IPS-15b (cell line): Measurements from ENCODE around the gene HIF3A.
"Not testable (repeated sequence)": the region's sequence is repeated elsewhere in the genome, so short reads cannot be mapped to it uniquely, and the experiment has no call there.

Experiments used
- H3K27me3 ChIP-seq: one replicate; pipeline ENCODE4 v1.6.1; 2013; ENCODE audit warnings: low read length; ENCODE audit not compliant: control insufficient read depth, insufficient read depth
- H3K36me3 ChIP-seq: one replicate; pipeline ENCODE4 v1.6.1; 2013; ENCODE audit warnings: low read length; ENCODE audit not compliant: control insufficient read depth, insufficient read depth
- H3K4me1 ChIP-seq: one replicate; pipeline ENCODE4 v1.6.1; 2013; ENCODE audit warnings: mild to moderate bottlenecking, low read length; ENCODE audit not compliant: control insufficient read depth, insufficient read depth
- H3K4me3 ChIP-seq: one replicate; pipeline ENCODE4 v1.5.1; 2013; ENCODE audit warnings: low read depth, low read length
- H3K9ac ChIP-seq: one replicate; pipeline ENCODE4 v1.6.1; 2013; ENCODE audit warnings: low read depth, mild to moderate bottlenecking, low read length
- H3K9me3 ChIP-seq: one replicate; pipeline ENCODE4 v1.6.1; 2013; ENCODE audit warnings: mild to moderate bottlenecking, low read length; ENCODE audit not compliant: control insufficient read depth, insufficient read depth

The HIF3A gene

GRCh38 chr19:46369817-46370216 is 73.0 kb downstream of the HIF3A start:
- H3K27me3 ChIP-seq, result no peaks in the 10 kb centered on the region
- no peak overlapping the region for H3K4me3 ChIP-seq
- peaks cover 20% of the 10 kb centered on the region for H3K4me1 ChIP-seq
- no peak overlapping the region for H3K9ac ChIP-seq
- H3K9me3 ChIP-seq, result no peaks in the 10 kb centered on the region
- peaks cover 5% of the 10 kb centered on the region for H3K36me3 ChIP-seq

DNA sequence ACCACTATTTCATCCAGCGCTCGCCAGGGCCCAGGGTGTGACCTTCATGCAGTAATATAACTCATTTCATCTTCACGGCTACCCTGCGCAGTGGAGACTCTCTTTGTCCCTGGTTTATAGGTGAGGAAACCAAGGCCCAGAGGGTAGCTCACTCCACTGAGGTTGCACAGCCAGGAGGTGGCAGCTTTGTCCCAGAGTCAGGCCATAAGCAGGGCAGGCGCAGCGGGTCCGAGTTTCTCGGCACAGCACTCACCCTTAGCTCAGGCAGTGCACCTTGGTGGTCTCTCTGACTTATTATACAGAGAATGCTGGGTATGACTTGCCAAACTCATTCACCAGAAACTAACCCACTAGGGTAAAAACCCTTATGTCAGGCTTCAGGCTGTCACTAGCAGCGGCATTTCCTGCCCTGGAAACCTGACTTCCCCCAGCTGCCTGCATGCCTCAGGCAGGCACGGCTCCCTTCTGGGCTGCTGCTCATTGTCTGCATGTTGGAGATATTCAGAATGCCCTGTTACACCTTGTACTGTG is 74.6 kb downstream of the HIF3A start:
- Histone ChIP-seq H3K4me3 (no peak overlapping the region), H3K36me3 (peaks cover 15% of the 10 kb centered on the region), H3K9me3 (no peaks in the 10 kb centered on the region), H3K9ac (no peak overlapping the region), H3K27me3 (no peaks in the 10 kb centered on the region), H3K4me1 (peaks cover 20% of the 10 kb centered on the region)

DNA sequence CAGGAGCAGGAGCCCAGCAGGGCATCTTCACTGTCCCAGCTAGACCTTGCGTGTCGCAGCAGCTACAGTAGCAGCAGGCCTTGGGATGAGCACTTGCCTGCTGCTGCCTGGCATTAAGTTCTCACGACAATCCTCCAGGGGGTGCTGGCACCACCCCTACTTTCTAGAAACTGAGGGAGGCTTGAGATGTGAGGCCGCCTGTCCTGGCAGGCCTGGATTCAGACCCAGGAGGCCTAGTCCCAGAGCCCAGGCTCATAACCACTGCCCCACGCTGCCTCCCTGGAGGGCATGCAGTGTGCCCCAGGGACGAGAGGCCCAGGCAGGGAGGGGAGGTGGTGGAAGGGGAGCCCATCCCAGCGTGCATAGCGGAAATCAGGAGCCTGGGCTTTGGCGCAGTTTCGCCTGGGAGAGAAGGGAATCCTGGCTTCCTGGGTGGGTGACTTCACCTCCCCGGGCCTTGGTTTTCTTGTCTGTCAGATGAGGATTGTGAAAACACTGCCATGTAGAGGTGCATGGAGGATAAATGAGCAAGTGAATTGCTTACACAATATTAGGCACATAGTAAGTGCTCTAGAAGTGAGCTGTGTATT is 76.2 kb downstream of the HIF3A start:
- Histone ChIP-seq H3K4me1 (peaks cover 20% of the 10 kb centered on the region), H3K9ac (no peak overlapping the region), H3K9me3 (no peaks in the 10 kb centered on the region), H3K4me3 (peak overlapping the region; percentile 22), H3K27me3 (no peaks in the 10 kb centered on the region), H3K36me3 (peaks cover 30% of the 10 kb centered on the region)

DNA sequence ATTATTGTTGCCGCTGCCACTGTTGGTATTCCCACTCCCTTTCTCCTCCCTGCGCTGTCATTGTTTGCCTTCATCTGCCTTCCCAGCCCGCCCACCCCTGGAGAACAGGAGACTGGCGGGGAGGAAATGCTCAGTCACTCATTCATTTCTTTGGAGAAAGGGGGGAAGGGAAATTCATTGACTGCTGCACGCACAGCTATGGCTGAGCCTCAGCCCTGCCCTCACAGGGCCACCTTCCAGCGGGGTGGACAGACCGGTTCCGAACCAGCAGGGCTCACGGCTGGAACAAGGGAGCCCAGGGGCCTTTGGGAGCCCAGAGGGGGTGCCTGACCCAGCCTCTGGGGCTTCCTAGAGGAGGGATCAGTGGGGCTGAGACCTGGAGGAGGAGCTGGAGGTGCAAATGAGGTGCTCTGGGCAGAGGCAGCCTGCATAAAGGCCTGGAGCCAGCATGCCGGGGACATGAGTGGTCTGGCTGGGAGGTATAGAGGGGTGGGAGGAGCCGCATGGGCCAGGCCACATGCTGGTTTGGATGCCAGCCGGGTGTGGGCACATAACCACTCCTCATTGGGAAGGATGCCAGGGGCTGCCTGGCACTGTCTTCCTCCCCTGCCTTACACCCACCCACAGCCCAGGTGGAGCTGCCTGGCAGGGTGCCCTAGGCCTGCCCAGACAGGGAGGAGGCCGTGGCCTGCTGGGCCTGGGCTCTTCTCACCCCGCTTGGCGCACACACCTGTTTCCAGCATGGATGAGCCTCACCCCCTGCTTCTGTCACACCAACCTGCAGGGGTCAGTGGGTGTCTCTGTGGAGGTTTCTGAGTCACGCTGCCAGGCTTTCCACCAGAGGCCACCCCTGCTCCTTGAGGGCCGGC is 76.9 kb downstream of the HIF3A start:
- peak overlapping the region; percentile 73 for H3K9ac ChIP-seq
- H3K9me3 ChIP-seq, result no peaks in the 10 kb centered on the region
- no peaks in the 10 kb centered on the region for H3K27me3 ChIP-seq
- peaks cover 20% of the 10 kb centered on the region for H3K4me1 ChIP-seq
- H3K36me3 ChIP-seq, result peaks cover 30% of the 10 kb centered on the region
- H3K4me3 ChIP-seq, result peak overlapping the region; percentile 26

- peaks cover 20% of the 10 kb centered on the region for H3K4me1 ChIP-seq
- H3K9me3 ChIP-seq, result no peaks in the 10 kb centered on the region
- no peak overlapping the region for H3K4me3 ChIP-seq
- peak overlapping the region; percentile 54 for H3K9ac ChIP-seq
- peaks cover 30% of the 10 kb centered on the region for H3K36me3 ChIP-seq
- H3K27me3 ChIP-seq, result no peaks in the 10 kb centered on the region
Observed at GRCh38 chr19:46374536-46375475, 78.0 kb downstream of the HIF3A start.

DNA sequence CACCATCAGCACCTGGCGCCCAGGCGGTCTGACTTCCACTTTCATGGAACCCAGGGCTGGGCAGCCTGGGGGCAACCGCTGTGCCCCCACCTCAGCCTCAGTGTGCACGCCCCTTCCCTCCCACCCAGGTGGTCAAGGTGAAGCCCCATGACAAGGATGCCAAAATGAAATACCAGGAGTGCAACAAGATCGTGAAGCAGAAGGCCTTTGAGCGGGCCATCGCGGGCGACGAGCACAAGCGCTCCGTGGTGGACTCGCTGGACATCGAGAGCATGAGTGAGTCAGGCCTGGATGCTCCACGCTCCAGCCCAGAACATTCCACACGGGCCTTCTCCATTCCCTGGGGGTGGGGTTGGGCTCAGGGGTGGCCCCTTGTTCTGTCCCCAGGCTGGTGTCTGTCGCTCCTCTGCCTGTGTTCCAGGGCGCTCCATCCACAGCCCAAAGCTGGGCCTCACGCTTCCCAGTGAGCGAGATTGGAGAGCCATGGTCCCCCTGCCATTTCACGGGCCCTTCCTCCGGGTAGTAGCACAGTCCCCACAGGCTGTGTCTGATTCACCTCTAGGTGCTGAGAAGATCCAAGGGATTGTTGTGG is 78.7 kb downstream of the HIF3A start:
- H3K27me3 ChIP-seq, H3K9me3 ChIP-seq, H3K4me3 ChIP-seq: not testable (repeated sequence)
- H3K4me1 ChIP-seq, result peaks cover 20% of the 10 kb centered on the region
- H3K9ac ChIP-seq, result peak overlapping the region; percentile 16
- H3K36me3 ChIP-seq, result peaks cover 30% of the 10 kb centered on the region

- H3K9ac ChIP-seq, result no peak overlapping the region
Observed at GRCh38 chr19:46376241-46377153, 79.7 kb downstream of the HIF3A start.

DNA sequence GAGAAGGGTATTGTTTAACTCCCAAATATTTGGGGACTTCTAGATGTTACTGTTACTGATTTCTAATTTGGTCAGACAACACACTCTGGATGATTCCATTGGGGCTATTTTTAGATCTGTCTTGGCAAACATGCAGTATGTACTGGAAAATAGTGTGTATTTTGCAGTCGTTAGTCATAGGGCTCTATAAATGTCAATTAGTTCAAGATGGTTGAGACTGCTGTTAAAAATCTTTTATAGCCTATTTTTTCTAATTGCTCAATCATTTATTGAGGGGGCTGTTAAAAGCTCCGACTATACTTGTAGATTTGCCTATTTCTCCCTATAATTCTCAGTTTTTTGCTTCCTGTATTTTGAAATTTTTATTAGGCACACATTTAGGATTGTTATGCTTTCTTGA is 81.4 kb downstream of the HIF3A start:
- Histone ChIP-seq H3K36me3 (peaks cover 32% of the 10 kb centered on the region), H3K4me1 (peaks cover 9% of the 10 kb centered on the region), H3K27me3 (no peaks in the 10 kb centered on the region), H3K9me3 (no peaks in the 10 kb centered on the region), H3K4me3 (no peak overlapping the region), H3K9ac (no peak overlapping the region)

More at GRCh38 chr19:46376241-46377153, 79.7 kb downstream of the HIF3A start:
- H3K27me3 ChIP-seq, result no peaks in the 10 kb centered on the region
- no peaks in the 10 kb centered on the region for H3K9me3 ChIP-seq
- no peak overlapping the region for H3K4me3 ChIP-seq
- peaks cover 19% of the 10 kb centered on the region for H3K4me1 ChIP-seq
- H3K36me3 ChIP-seq, result peaks cover 28% of the 10 kb centered on the region

DNA sequence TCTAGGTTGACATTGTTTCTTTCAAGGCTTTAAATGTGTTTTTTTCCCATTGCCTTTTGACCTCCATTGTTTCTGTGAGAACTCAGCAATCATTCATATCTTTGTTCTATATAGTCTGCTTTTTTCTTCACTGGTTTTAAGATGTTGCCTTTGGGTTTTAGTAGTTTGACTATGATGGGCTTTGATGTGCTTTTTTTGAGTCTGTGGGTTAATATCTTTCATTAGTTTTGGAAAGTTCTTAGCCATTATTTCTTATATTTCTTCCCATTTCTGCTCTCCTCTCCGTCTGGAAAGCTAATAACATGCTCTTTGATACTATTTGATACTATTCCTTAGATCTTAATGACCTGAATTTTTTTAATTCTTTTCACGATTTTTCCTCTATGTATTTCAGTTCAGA is 83.8 kb downstream of the HIF3A start:
- Histone ChIP-seq H3K4me3 (no peak overlapping the region), H3K36me3 (peaks cover 45% of the 10 kb centered on the region), H3K4me1 (no peaks in the 10 kb centered on the region), H3K9me3 (no peaks in the 10 kb centered on the region), H3K27me3 (no peaks in the 10 kb centered on the region), H3K9ac (no peak overlapping the region)

DNA sequence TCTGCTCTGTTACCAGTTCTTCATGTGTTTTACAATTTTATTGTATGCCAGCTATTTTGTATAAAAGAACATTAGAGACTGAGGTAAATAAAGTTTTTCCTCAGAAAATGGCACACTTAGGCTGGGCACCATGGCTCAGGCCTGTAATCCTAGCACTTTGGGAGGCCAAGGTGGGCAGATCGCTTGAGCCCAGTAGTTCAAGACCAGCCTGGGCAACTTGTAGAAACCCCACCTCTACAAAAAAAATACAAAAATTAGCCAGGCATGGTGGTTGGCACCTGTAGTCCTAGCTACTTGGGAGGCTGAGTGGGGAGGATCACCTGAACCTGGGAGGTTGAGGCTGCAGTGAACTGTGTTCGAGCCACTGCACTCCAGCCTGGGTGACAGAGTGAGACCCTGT is 84.5 kb downstream of the HIF3A start:
- H3K27me3 ChIP-seq, result no peaks in the 10 kb centered on the region
- H3K9me3 ChIP-seq, result no peaks in the 10 kb centered on the region
- no peaks in the 10 kb centered on the region for H3K4me1 ChIP-seq
- no peak overlapping the region for H3K9ac ChIP-seq
- peaks cover 40% of the 10 kb centered on the region for H3K36me3 ChIP-seq
- no peak overlapping the region for H3K4me3 ChIP-seq
